HEK293 (cell line): Measurements from ENCODE around the gene PSME1.

Experiments
- CTCF ChIA-PET: fragments of 350-600 bp; formaldehyde crosslinking; extraction: SDS; loops from one replicate; lab custom pipeline; 2021; ENCODE audit warnings: antibody characterized with exemption; lab: Yijun Ruan, JAX
- POLR2A ChIA-PET: fragments of 300-600 bp; formaldehyde crosslinking; extraction: SDS; loops from one replicate; lab custom pipeline; 2020; ENCODE audit warnings: antibody characterized with exemption, inconsistent platforms; lab: Yijun Ruan, JAX
- H3K27ac ChIP-seq: fragments of 200-500 bp; sonication (Bioruptor generic); 2 replicates; pipeline ENCODE4 v1.5.1; 2014; ENCODE audit warnings: low read depth, low read length, control low read depth, inconsistent platforms; ENCODE audit errors: extremely low read depth
- H3K36me3 ChIP-seq, 2 experiments: fragments of 200-500 bp in 1 of 2; sonication (Bioruptor generic) in 1 of 2; 1 replicate in 1 of 2; 2 replicates in 1 of 2; pipeline ENCODE4 v1.5.1; 2014 to 2017; ENCODE audit warnings: inconsistent platforms in 2 of 2, low read length in 2 of 2; ENCODE audit not compliant: control insufficient read depth in 2 of 2, insufficient read depth in 1 of 2
- H3K4me1 ChIP-seq: fragments of 200-500 bp; sonication (Bioruptor generic); 2 replicates; pipeline ENCODE4 v1.5.1; 2014; ENCODE audit warnings: mild to moderate bottlenecking, low read length, inconsistent platforms; ENCODE audit not compliant: control insufficient read depth, insufficient read depth
- H3K4me3 ChIP-seq: 2 replicates; pipeline ENCODE4 v1.5.1; 2011; ENCODE audit warnings: low read depth, mild to moderate bottlenecking, control low read depth, low read length, moderate library complexity
- H3K9me3 ChIP-seq: fragments of 200-500 bp; sonication (Bioruptor generic); 2 replicates; pipeline ENCODE4 v1.5.1; 2014; ENCODE audit warnings: low read depth, low read length, inconsistent platforms; ENCODE audit not compliant: control insufficient read depth, insufficient read depth
- GLIS1 ChIP-seq: fragments of 450-650 bp; formaldehyde crosslinking; IDR thresholded peaks from 2 replicates; pipeline ENCODE4 v1.5.1; 2016; ENCODE audit warnings: missing biosample characterization, missing genetic modification characterization
- GLIS2 ChIP-seq: fragments of 450-650 bp; formaldehyde crosslinking; IDR thresholded peaks from 2 replicates; pipeline ENCODE4 v1.5.1; 2016; ENCODE audit warnings: missing biosample characterization, missing genetic modification characterization
- MZF1 ChIP-seq: fragments of 450-650 bp; formaldehyde crosslinking; IDR thresholded peaks from 2 replicates; pipeline ENCODE4 v1.5.1; 2017; ENCODE audit warnings: missing biosample characterization, missing genetic modification characterization, borderline replicate concordance
- PRDM1 ChIP-seq: fragments of 450-650 bp; formaldehyde crosslinking; IDR thresholded peaks from 2 replicates; pipeline ENCODE4; 2016; ENCODE audit warnings: missing biosample characterization, missing genetic modification characterization
- PRDM10 ChIP-seq: fragments of 450-650 bp; formaldehyde crosslinking; IDR thresholded peaks from 2 replicates; pipeline ENCODE4 v1.5.1; 2016; ENCODE audit warnings: missing biosample characterization, missing genetic modification characterization
- YY1 ChIP-seq: fragments of 450-650 bp; formaldehyde crosslinking; IDR thresholded peaks from 2 replicates; pipeline ENCODE4 v1.5.1; 2018; ENCODE audit warnings: missing biosample characterization, missing genetic modification characterization
- ZBTB17 ChIP-seq: fragments of 450-650 bp; formaldehyde crosslinking; IDR thresholded peaks from 2 replicates; pipeline ENCODE4 v1.5.1; 2016; ENCODE audit warnings: missing biosample characterization, missing genetic modification characterization
- ZIC2 ChIP-seq: fragments of 450-650 bp; formaldehyde crosslinking; IDR thresholded peaks from 2 replicates; pipeline ENCODE4 v1.5.1; 2016; ENCODE audit warnings: missing biosample characterization, missing genetic modification characterization
- ZNF114 ChIP-seq: fragments of 450-650 bp; formaldehyde crosslinking; IDR thresholded peaks from 2 replicates; pipeline ENCODE4 v1.5.0; 2017; ENCODE audit warnings: missing biosample characterization, missing genetic modification characterization
- ZNF174 ChIP-seq: fragments of 450-650 bp; formaldehyde crosslinking; IDR thresholded peaks from 2 replicates; pipeline ENCODE4 v1.5.0; 2017; ENCODE audit warnings: missing biosample characterization, mild to moderate bottlenecking, missing genetic modification characterization
- ZNF221 ChIP-seq: fragments of 450-650 bp; formaldehyde crosslinking; IDR thresholded peaks from 2 replicates; pipeline ENCODE4 v1.5.1; 2017; ENCODE audit warnings: missing biosample characterization, missing genetic modification characterization, borderline replicate concordance
- ZNF335 ChIP-seq: fragments of 450-650 bp; formaldehyde crosslinking; conservative IDR thresholded peaks from 2 replicates; pipeline ENCODE4 v1.5.1; 2016; ENCODE audit warnings: missing biosample characterization, missing genetic modification characterization
- ZNF626 ChIP-seq: fragments of 450-650 bp; sonication (Bioruptor Pico); formaldehyde crosslinking; IDR thresholded peaks from 2 replicates; pipeline ENCODE4 v1.5.1; 2018; ENCODE audit warnings: missing biosample characterization, missing genetic modification characterization, inconsistent platforms
- ZNF629 ChIP-seq: fragments of 450-650 bp; formaldehyde crosslinking; IDR thresholded peaks from 2 replicates; pipeline ENCODE4 v1.5.1; 2017; ENCODE audit warnings: missing biosample characterization, missing genetic modification characterization
- ZNF654 ChIP-seq: fragments of 450-650 bp; formaldehyde crosslinking; IDR thresholded peaks from 2 replicates; pipeline ENCODE4 v1.5.1; 2016; ENCODE audit warnings: low read depth, missing biosample characterization, missing genetic modification characterization
- ZNF670 ChIP-seq: fragments of 450-650 bp; formaldehyde crosslinking; IDR thresholded peaks from 2 replicates; pipeline ENCODE4 v1.5.1; 2016; ENCODE audit warnings: missing biosample characterization, missing genetic modification characterization, low read depth
- ZNF692 ChIP-seq: fragments of 450-650 bp; formaldehyde crosslinking; IDR thresholded peaks from 2 replicates; pipeline ENCODE4 v1.5.1; 2016; ENCODE audit warnings: missing biosample characterization, missing genetic modification characterization
- ZNF768 ChIP-seq: fragments of 450-650 bp; formaldehyde crosslinking; IDR thresholded peaks from 2 replicates; pipeline ENCODE4 v1.5.1; 2018; ENCODE audit warnings: missing biosample characterization, mild to moderate bottlenecking, missing genetic modification characterization
- ZNF776 ChIP-seq: fragments of 450-650 bp; formaldehyde crosslinking; IDR thresholded peaks from 2 replicates; pipeline ENCODE4 v1.5.0; 2017; ENCODE audit warnings: missing biosample characterization, missing genetic modification characterization, borderline replicate concordance
- ZSCAN30 ChIP-seq: fragments of 450-650 bp; IDR thresholded peaks from 2 replicates; pipeline ENCODE4 v1.5.1; 2018; ENCODE audit warnings: missing biosample characterization, mild to moderate bottlenecking, missing genetic modification characterization, moderate library complexity
- TF ChIP-seq, protein P1 (sequence below): fragments of 450-650 bp; formaldehyde crosslinking; IDR thresholded peaks from 2 replicates; pipeline ENCODE4 v1.5.1; 2017; ENCODE audit warnings: missing biosample characterization, missing genetic modification characterization

The PSME1 gene

DNA sequence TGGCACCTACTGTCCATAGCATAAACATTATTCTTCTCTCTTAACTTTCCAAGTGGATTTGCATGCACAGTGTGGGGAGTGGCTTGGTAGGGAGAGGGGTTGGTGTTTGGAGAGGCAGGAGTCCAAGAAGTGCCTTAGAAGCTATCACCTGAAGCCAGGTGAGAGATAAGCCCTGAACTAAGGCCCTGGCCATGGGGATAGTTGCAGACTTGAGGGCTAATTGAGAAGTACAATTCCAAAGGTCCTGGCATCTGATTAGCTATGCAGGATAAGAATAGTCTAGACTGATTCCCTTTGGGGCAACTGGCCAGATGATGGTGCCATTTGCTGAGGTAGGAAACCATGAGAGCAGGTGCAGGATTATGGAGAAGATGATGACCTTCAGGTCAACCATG is 43.9 kb upstream of the PSME1 start:
- Histone ChIP-seq H3K4me3 (no peak overlapping the region), H3K9me3 (no peaks in the 10 kb centered on the region), H3K27ac (no peak overlapping the region), H3K36me3 (peaks cover 0 to 6% of the 10 kb centered on the region in 2 experiments; a peak in 1 of 3 replicates), H3K4me1 (peaks cover 3% of the 10 kb centered on the region; the same call in 1 of the 2 replicates)
- CTCF ChIA-PET = interaction anchor here (0.6 to 9.4 kb wide), 13 partner anchors 11 to 545 kb away, joined by 3 to 247 read pairs (median 5); partner anchors contain the start of genes DCAF11 and NRL
- POLR2A ChIA-PET = interaction anchor here (0.9 to 4.2 kb wide), 5 partner anchors 11 to 69 kb away, joined by 3 to 64 read pairs (median 4); partner anchors contain the start of genes DCAF11, EMC9, IRF9 and NRL
- TF ChIP-seq ZNF670 (no peak), ZNF768 (tag by site-specific recombination) (no peak), GLIS2 (tag by site-specific recombination) (no peak), ZNF629 (no peak), ZNF692 (tag by site-specific recombination) (no peak), ZNF174 (tag by site-specific recombination) (no peak), PRDM1 (tag by site-specific recombination) (no peak), ZNF776 (no peak), ZNF654 (tag by site-specific recombination) (no peak), ZNF221 (no peak), ZSCAN30 (no peak), ZIC2 (tag by site-specific recombination) (no peak), ZNF114 (tag by site-specific recombination) (no peak)
- TF ChIP-seq, protein P1, sequence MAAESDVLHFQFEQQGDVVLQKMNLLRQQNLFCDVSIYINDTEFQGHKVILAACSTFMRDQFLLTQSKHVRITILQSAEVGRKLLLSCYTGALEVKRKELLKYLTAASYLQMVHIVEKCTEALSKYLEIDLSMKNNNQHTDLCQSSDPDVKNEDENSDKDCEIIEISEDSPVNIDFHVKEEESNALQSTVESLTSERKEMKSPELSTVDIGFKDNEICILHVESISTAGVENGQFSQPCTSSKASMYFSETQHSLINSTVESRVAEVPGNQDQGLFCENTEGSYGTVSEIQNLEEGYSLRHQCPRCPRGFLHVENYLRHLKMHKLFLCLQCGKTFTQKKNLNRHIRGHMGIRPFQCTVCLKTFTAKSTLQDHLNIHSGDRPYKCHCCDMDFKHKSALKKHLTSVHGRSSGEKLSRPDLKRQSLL = no peak

DNA sequence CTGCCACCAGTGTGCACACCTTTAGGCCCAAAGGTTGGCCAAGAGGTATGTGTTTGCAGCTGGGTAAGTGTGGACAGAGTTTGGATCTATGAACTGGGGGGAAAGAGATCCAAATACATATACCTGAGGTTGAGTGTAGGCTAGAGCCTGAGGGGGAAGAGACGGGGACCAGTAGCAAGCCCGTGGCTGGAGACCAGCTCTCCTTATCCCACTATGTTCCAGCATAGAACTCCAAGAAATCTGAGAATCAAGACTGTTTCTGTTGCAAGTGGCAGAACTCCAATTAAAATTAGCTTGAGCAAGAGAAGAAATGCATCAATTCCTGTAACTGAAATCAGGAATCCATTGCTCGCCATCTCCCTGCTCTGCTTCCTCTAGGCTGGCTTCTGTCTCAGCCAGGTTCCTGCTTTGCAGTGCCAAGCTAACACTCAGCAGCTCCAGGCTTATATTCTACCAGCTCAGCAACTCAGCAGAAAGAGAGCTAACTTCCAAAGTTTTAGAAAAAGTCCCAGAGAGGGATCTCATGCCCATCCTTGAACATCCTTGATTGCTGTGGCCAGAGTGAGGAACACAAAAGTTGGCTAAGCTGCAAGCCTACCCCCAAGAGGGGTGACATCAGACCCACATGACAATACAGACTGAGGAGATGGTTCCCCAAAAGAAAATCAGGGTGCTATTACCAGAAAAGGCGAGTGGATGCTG is 43.3 kb upstream of the PSME1 start:
- peak; percentile 86 for TF ChIP-seq ZBTB17
- TF ChIP-seq GLIS1 (tag by site-specific recombination) = 0 out of 2 replicates have a peak, but pooled peaks have one; percentile 23
- TF ChIP-seq ZNF626 (tag by site-specific recombination) = no peak
- POLR2A ChIA-PET = interaction anchor here (0.9 to 4.2 kb wide), 6 partner anchors 12 to 68 kb away, joined by 3 to 64 read pairs (median 13); partner anchors contain the start of genes DCAF11, EMC9, IRF9 and NRL
- H3K36me3 ChIP-seq = peaks cover 0 to 6% of the 10 kb centered on the region in 2 experiments; a peak in 1 of 3 replicates
- H3K4me3 ChIP-seq = no peak overlapping the region
- H3K27ac ChIP-seq = no peak overlapping the region; the same call in 1 of the 2 replicates
- no peaks in the 10 kb centered on the region for H3K9me3 ChIP-seq
- CTCF ChIA-PET = interaction anchor here (0.5 to 9.4 kb wide), 15 partner anchors 8 to 339 kb away, joined by 3 to 247 read pairs (median 4); partner anchors contain the start of genes DCAF11 and NRL
- H3K4me1 ChIP-seq = peaks cover 3% of the 10 kb centered on the region; the same call in 1 of the 2 replicates

- Histone ChIP-seq H3K4me1 (peaks cover 3% of the 10 kb centered on the region; the same call in 1 of the 2 replicates), H3K36me3 (peaks cover 0 to 12% of the 10 kb centered on the region in 2 experiments; a peak in 1 of 3 replicates)
- CTCF ChIA-PET = interaction anchor here (0.5 to 9.4 kb wide), 16 partner anchors 9 to 338 kb away, joined by 3 to 247 read pairs (median 4); partner anchors contain the start of genes DCAF11, IRF9 and NRL
- peak; percentile 51; the same call in 1 of the 2 replicates for TF ChIP-seq ZNF335
- peak; percentile 98 for TF ChIP-seq PRDM10 (tag by site-specific recombination)
- TF ChIP-seq MZF1 = peak; percentile 78; the same call in 1 of the 2 replicates
- no peak for TF ChIP-seq YY1 (tag by site-specific recombination)
Measured at GRCh38 chr14:24093207-24093900, 42.6 kb upstream of the PSME1 start.

More at GRCh38 chr14:24093207-24093900, 42.6 kb upstream of the PSME1 start:
- H3K9me3 ChIP-seq = no peaks in the 10 kb centered on the region
- peak overlapping the region; percentile 54; the same call in 1 of the 2 replicates for H3K27ac ChIP-seq
- H3K4me3 ChIP-seq = no peak overlapping the region
- POLR2A ChIA-PET = interaction anchor here (0.6 to 4.2 kb wide), 27 partner anchors 8 to 178 kb away, joined by 3 to 64 read pairs (median 4); partner anchors contain the start of genes CARMIL3, CHMP4A, DCAF11 and DHRS4
